Measurements from ENCODE around the gene SEMA3F.

DNA sequence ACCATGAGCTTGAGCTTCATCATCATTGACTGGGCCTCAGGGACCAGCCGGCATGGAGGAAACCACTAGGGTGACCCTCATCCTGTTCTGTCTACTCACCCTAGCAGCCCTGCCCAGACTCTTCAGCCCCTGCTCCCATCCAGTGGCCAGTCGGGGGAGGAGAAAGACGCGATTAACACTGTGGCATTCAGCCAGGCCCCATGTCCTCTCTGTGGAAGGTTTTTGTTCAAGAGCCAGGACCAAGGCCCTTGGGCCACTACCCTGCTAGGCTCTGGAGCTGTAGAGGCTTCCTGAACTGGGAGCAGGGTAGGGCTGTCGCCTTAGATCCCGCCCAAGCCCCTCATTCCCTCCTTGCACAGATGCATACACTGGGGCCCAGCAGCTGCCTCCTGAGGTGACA is 65.0 kb downstream of the SEMA3F start:
- TF ChIP-seq EP300 (IDR thresholded peaks at IDR 0.05): no peak
- TF ChIP-seq, protein P1, sequence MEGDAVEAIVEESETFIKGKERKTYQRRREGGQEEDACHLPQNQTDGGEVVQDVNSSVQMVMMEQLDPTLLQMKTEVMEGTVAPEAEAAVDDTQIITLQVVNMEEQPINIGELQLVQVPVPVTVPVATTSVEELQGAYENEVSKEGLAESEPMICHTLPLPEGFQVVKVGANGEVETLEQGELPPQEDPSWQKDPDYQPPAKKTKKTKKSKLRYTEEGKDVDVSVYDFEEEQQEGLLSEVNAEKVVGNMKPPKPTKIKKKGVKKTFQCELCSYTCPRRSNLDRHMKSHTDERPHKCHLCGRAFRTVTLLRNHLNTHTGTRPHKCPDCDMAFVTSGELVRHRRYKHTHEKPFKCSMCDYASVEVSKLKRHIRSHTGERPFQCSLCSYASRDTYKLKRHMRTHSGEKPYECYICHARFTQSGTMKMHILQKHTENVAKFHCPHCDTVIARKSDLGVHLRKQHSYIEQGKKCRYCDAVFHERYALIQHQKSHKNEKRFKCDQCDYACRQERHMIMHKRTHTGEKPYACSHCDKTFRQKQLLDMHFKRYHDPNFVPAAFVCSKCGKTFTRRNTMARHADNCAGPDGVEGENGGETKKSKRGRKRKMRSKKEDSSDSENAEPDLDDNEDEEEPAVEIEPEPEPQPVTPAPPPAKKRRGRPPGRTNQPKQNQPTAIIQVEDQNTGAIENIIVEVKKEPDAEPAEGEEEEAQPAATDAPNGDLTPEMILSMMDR (IDR thresholded peaks at IDR 0.05): no peak

Measured in ovary (tissue), 3 donors.